ENCODE measurements around the gene SLC7A4. TPM values are rescaled to one million over a fixed set of nuclear protein-coding genes. Genes with fewer than 3 reads are reported as not detected.
A peak's percentile ranks its signal among the peaks of the same experiment; 100 is the strongest.
"Not testable (repeated sequence)": the region's sequence is repeated elsewhere in the genome, so short reads cannot be mapped to it uniquely, and the experiment has no call there.

Gene SLC7A4
- total RNA-seq, 1 donor from 2014 or later: 1.1 TPM

DNA sequence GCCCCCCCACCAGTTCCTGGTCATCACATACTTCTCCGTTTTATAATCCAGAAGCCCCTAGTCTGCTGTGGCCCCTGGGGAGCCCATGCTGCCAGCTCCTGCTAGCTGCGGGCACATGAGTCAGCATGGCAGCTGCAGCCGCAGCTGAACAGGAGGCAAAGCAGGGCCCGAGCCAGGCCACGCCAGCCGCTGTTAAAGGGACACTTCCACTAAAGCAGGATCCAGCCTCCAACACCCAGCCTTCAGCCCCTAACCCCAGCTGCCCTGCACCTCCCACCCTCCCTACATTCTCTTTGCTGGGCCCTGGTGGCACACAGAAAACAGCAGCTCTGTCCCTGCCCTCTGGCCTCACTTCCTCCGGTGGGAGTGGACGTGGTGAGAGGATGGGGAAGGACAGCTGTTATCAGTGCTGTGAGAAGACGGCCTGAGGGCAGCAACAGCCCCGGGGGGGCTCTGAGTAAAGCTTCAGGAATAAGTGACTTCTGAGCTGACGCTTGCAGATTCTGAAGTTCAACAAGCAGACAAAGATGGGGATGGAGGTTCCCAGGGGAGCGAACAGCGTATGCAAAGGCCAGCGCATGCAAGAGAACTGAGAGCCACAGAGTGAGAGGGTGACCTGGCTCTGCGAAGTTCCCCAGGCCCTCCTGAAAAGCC lies 12.7 kb upstream of the SLC7A4 start:
- DNase-seq (ENCODE audit: low spot score, unreplicated experiment): no peak
- no peak for TF ChIP-seq CTCF (IDR thresholded peaks at IDR 0.05; ENCODE audit: unreplicated experiment)
- Mint-ChIP-seq H3K36me3 (ENCODE audit: insufficient read depth) (no peaks in the 10 kb centered on the region), H3K4me3 (ENCODE audit: low read depth) (peak overlapping the region; percentile 87), H3K27ac (peak overlapping the region; percentile 76), H3K4me1 (ENCODE audit: low read depth) (peaks cover 9% of the 10 kb centered on the region), H3K9me3 (ENCODE audit: low read depth) (no peaks in the 10 kb centered on the region), H3K27me3 (peaks cover 17% of the 10 kb centered on the region)

GRCh38 chr22:21043860-21044535 lies 11.6 kb upstream of the SLC7A4 start:
- Mint-ChIP-seq H3K4me3 (ENCODE audit: low read depth) (no peak overlapping the region), H3K36me3 (ENCODE audit: insufficient read depth) (no peaks in the 10 kb centered on the region), H3K4me1 (ENCODE audit: low read depth) (peaks cover 9% of the 10 kb centered on the region), H3K27me3 (peaks cover 17% of the 10 kb centered on the region), H3K9me3 (ENCODE audit: low read depth) (no peaks in the 10 kb centered on the region), H3K27ac (peak overlapping the region; percentile 42)
- no peak for DNase-seq (ENCODE audit: low spot score, unreplicated experiment)
- no peak for TF ChIP-seq CTCF (IDR thresholded peaks at IDR 0.05; ENCODE audit: unreplicated experiment)

GRCh38 chr22:21042978-21043859 lies 10.9 kb upstream of the SLC7A4 start:
- H3K27me3 Mint-ChIP-seq: peaks cover 19% of the 10 kb centered on the region
- peak overlapping the region; percentile 42 for H3K27ac Mint-ChIP-seq
- H3K9me3 Mint-ChIP-seq (ENCODE audit: low read depth): no peaks in the 10 kb centered on the region
- H3K4me1 Mint-ChIP-seq (ENCODE audit: low read depth): peaks cover 9% of the 10 kb centered on the region
- H3K4me3 Mint-ChIP-seq (ENCODE audit: low read depth): no peak overlapping the region
- H3K36me3 Mint-ChIP-seq (ENCODE audit: insufficient read depth): no peaks in the 10 kb centered on the region
- no peak for DNase-seq (ENCODE audit: low spot score, unreplicated experiment)
- no peak for TF ChIP-seq CTCF (IDR thresholded peaks at IDR 0.05; ENCODE audit: unreplicated experiment)

DNA sequence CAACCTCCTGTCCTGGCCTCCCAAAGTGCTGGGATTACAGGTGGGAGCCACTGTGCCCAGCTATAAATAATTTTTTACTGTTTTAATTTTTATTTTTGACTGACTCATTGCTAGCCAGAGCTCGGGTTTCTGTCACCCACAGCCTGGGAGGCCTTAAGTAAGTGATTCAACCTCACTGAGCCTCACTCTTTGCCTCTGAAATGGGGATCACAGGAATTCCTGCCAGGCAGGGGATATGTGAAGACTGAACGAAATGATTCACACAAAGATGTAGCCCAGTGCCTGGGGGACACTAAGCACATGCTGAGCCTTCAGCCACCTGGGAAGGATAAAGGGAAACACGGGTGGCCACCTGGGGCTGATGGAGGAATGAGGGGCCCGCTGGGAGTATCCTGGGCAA lies 9.6 kb upstream of the SLC7A4 start:
- no peak for TF ChIP-seq CTCF (IDR thresholded peaks at IDR 0.05; ENCODE audit: unreplicated experiment)
- H3K4me1 Mint-ChIP-seq (ENCODE audit: low read depth): peaks cover 9% of the 10 kb centered on the region
- H3K27ac Mint-ChIP-seq: no peak overlapping the region
- no peak for DNase-seq (ENCODE audit: low spot score, unreplicated experiment)
- no peaks in the 10 kb centered on the region for H3K36me3 Mint-ChIP-seq (ENCODE audit: insufficient read depth)
- H3K27me3 Mint-ChIP-seq: peaks cover 22% of the 10 kb centered on the region
- H3K4me3 Mint-ChIP-seq (ENCODE audit: low read depth): no peak overlapping the region
- no peaks in the 10 kb centered on the region for H3K9me3 Mint-ChIP-seq (ENCODE audit: low read depth)

- H3K27me3 Mint-ChIP-seq: peaks cover 28% of the 10 kb centered on the region
- H3K27ac Mint-ChIP-seq; DNase-seq (ENCODE audit: low spot score, unreplicated experiment); H3K4me1 Mint-ChIP-seq (ENCODE audit: low read depth); H3K4me3 Mint-ChIP-seq (ENCODE audit: low read depth); H3K36me3 Mint-ChIP-seq (ENCODE audit: insufficient read depth); H3K9me3 Mint-ChIP-seq (ENCODE audit: low read depth): not testable (repeated sequence)
These were observed 6.8 kb upstream of the SLC7A4 start for GRCh38 chr22:21039158-21039557.
